ENCODE results near the gene POU2F2.

The POU2F2 gene

DNA sequence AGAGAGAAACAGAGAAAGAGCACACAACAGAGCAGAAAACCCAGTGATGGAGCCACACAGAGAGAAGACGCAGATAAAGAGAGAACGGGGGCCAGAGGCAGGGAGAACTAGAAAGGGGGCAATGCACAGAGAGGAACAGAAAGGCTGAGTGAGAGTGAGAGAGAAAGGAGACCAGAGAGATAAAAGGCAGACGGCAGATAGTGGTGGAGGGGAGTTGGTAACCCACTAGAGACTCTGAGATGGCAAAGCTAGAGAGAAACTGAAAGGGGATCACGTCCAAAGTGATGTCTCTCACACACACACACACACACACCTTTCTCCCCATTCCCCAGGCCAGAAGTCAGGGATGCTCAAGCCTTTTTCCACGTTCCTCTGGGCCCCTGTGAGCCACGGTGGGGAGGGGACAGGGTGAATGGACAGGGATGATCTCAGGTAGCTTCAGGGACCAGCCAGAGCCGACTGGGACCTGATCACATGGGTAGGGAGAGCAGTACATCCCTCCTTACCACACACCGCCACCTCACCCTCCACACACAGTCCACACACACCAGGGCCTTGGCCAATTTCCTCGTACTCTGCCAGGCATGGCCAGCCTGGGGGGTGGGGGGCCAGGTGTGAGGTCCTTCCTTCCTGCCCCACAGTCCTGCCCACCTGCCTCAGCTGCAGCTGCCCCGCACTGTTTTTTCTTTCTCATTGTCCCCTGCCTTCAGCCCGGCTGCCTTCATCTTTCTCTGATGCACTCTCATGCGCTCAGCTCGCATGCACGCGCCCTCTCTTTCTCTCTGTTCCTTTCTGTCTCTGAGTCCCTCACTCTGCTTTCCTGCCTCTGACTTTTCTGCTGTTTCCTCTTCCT, 22.5 kb upstream of the POU2F2 start:
- DNase-seq (ENCODE audit: low spot score): peak; percentile 38

DNA sequence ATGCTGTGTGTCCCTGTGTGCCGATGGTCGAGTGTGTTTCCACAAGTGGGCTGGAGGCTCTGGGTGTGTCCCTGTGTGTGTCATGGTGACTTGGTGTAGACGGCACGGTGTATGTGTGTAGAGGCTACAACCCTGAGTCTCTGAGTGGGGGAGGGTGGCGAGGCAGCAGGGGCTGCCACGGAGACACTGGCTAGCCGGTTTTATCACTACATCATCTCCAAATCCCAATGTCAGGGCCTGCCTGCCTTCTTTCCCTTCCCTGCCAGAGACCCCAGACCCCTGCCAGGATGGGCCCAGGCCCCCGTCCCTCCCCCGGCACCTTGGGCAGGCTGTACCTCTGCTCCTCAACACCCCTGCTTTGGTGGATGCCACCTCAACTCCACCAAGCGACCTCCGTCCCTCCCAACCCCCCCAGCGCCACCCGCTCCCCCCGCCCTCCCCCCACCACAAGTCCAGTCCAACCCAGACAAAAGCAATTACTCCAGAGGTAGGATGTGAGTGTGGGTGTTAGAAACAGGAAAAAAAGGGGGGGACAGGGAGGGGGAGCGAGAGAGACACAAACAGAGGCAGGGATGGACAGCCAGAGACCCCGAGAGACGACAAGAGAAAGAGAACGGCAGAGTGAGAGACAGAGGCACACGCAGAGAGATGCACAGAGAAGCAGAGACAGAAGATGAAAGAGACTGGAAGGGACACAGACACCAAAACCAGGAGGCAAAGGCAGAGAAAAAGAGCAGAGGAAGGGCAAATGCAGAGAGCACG, 21.6 kb upstream of the POU2F2 start:
- no peak for DNase-seq (ENCODE audit: low spot score)

DNA sequence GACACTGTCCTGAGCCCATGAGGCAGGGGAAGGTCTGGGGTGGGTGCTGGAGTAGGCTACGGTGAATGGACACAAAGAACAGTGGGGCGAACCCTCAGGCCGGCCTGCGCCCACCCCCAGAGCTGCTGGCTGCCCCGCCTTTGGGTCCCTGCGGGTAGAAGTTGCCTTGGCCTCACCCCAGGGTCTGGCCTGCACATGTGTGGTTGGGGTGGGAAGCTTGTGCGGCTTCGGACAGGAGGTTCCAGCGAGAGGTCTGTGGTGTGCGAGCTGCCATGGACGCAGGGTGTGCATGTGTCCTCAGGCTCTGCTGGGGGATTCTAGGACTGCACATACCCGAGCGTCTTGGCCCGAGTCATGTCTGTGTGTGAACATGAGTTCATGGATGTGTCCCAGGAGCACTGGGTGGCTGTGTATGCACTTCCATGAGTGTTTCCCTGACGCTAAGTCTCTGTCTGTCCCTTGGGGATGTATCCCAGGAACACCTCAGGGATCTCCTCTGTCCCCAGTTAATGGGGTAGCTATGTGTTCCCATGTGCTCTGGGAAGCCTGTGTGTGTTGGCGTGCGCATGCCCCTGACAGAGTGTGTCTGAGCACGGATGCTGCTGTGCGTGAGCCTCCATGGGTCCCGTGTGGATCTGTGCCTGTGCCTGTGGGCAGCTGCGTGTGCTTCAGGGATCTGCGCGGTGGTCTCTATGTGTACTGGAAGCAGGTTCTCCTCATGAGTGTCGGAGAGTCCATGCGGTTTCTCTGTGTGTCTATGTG, 20.8 kb upstream of the POU2F2 start:
- DNase-seq (ENCODE audit: low spot score): no peak

DNA sequence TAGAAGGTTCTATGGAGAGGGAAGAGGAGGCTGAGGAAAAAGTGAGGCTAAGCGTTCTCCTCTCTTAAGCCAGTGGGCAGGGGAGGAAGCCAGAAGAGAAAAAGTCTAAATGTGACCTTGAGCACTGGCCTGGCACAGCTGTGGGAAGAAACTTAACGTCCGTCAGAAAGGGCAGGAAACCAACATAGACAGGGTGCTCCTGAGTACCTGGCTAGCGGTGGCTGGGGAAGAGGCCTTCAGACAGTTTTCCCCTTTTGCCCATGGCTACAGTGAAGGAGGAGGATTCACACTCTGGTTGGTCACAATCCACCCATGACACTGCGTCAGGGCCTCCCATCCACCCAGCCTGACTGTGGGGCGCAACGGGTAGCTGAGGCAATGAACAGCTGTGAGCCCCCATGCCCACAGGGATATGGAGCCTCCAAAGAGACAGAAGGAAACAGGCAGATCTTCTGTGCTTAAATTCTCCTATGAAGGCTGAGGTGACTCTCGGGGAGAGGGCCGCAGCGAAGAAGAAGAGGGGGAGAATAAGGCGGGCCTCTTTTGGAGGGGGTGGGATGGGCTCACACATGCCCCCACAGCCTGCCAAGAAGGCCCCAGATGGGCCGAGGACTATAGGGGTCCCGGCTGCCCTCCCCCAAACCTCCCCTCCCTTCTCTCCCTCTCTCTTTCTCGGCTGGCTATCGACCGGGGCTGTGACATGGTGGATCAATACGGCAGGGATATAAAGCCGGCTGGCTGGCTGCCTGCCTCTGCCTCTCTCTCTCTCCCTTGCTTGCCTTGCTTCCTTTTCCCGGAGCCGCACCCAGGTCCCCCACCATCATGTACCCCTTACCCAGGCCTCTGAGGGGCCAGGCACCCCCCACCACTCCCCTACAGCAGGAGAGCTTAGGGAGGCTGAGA, 19.8 kb upstream of the POU2F2 start:
- DNase-seq (ENCODE audit: low spot score): no peak

DNA sequence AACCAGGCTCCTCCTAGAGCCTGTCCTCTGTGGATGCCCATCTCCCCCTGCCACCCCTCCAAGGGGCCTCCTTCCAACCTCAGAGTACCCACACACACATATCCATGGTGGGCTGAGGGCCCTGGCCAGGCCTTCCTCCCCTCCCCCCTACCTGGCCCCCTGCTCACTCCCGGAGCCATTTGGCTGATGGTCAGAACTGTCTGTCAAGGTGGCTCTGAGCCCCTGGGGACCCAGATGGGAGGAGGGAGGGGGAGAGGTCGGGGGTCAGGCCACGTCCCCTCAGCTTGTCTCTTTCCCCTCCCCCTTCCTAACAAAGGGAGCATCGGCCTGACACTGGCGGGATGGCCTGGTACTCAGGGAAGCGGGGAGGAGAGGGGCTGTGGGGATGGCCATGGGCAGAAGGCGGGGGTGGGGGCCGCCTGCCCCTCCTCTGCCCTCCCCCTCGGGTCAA, 18.7 kb upstream of the POU2F2 start:
- no peak for DNase-seq (ENCODE audit: low spot score)

DNA sequence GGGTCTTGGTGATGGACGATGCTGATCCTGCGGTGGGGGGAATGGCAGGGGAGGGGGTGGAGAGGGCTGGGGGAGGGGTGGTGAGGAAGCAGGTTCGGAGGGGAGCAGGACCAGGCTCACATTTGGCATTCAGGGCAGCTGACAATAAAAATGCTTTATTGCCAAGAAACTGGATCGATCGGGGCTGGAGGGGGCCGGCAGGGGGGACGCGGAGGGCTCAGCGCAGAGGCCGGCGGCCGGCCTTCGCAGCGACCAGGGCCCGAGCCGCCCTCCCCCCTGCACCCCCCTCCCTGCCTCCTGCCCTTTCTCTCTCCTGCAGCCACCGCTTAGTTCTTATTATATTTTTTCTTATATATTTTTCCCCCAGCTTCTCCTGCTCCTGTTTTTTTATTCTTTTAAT, 18.1 kb upstream of the POU2F2 start:
- DNase-seq (ENCODE audit: low spot score): no peak

DNA sequence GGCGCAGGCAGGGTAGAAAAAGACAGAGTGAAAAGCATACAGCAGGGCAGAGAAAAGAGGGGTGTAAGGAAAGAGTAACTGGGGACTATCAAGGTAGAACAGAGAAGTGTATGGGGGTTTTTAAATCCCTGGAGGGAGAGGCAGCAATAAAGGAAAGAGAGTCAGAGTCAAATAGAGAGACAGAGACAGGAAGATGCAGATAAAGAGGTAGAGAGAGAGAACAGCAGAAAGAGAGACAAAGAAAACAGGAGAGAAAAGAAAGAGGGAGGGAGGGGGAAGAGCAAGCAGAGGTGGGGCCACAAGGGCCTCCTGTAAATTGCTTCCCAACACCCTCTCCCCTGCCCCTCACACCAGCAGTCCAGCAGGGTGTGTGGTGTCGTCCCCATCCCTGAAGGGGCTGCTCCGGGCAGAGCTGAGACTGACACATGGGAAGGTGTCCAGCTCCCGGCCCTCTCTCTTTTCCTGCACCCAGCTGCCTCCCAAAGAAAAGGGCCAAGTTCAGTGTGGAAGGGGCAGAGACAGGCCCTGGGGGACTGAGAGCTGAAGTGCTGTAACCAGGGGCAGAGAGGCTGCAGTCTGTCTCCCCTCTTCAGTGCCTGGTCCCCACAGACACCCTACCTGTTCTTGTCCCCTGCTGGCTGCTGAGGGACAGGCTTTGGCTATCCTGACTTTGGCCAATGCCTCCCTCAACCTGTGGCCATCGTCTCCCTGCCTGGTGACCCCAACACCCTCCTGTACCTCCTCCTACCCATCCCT, 17.4 kb upstream of the POU2F2 start:
- DNase-seq (ENCODE audit: low spot score): no peak

DNA sequence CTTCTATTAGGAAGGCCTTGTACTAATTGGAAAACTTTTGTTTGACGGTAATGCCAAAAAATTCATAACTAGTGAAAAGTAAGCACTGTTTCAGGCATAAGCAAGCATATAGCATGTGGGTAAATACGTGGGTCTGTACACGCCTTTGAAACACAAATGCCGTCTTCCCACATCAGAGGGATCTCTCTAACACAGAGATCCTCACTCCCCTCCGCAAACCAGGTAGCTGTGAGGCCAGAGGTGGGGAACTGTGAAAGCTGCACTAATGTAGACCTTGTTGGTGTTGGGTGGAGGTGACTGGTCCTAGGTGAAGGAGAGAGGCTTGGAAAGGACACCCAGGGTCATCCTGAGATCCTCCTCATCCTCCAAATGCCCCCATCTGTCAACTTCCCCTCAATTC, 16.0 kb upstream of the POU2F2 start:
- no peak for DNase-seq (ENCODE audit: low spot score)

DNA sequence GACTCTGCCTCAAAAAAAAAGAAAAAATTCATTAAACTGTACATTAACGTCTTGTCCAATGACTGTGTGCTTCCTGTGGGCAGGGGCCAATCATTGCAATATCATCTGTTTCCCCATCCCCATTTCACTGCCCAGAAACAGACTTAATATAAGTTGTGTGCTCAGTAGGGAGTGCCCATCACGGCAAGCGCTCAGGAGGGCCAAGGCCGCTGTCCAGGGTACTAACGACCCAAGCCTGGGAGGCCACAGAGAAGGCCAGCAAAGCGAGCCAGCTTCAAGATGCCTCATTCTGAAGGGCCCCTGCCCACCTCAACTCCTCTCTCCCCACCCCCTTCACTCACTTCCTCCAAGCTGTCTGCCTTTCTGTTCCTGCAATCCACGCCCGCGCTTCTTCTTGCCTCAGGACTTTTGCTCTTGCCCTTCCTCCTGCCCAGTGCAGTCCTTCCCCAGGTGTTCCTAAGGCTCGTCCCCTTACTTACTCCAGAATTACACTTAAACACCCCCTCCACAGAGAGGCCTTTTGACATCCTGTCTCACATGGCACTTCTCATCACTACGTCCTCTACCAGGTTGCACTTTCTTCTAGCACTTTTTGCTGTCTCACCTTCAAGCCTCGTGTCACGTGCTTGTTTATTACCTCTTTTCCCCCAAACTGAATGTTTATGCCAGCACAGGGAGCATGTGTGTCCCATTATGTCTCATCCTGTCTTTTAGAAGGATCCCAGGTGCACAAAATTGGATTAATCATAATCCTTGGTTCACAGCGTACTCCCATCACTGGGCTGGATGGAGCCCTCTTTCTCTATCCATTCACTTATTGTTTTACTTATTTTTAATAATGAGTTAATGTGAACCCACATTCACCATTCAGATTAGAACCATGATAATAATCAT, 11.3 kb upstream of the POU2F2 start:
- DNase-seq (ENCODE audit: low spot score): no peak

DNA sequence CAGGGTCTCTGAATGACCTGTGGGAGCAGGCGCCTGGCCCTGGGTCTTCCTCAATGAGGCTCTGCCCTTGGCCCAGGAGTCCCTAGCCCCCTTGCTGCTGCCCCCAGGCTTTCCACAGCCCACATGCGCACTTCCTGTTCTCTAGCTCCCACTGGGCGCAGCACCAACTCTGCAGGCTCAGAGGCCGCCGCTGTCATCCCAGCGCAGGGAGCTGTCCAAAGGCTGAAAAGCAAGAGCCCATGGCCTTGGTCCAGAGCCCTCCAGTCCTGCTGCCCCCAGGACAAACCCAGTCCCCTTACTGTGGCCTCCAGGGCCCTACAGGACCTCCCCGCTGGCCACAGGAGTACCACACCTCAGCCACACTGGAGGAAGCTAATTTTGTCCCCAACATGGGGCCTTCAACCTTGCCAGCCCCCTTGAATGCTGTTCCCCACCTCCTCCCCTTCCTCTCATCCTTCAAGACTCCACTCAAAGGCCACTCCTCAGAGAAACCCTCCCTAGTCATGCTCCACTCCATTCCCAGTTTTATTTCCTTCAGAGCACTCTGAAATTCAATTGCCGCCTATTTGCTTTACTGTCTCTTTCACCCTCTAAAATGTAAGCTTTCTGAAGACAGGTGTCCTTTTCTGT, 8.0 kb upstream of the POU2F2 start:
- DNase-seq (ENCODE audit: low spot score): peak; percentile 40

DNA sequence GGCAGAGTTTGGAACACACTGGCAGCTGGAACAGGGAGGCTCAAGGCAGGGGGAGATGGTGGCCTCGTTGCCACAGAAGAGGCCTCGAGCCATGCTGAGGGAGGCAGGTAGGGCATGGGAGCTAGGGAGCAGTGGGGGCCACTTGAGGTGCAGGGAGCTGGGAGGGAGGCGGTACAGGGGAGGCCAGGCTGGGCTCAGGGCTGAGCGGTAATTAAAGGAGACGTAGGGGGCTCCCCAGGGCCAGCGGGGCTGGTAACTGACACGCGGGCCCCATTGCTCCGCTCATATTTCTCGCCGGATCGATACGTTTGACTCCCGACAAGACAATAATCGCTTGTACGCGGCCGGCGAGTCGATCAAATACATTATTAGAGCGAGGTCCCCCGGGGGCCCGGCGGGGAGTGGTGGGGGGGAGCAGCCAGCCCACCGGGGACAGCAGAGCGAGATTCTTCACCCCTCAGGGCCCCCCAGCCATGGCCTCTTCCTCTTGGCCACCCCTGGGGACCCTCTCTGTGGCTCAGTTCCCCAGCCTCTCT, 2.4 kb upstream of the POU2F2 start:
- DNase-seq (ENCODE audit: low spot score): no peak

DNA sequence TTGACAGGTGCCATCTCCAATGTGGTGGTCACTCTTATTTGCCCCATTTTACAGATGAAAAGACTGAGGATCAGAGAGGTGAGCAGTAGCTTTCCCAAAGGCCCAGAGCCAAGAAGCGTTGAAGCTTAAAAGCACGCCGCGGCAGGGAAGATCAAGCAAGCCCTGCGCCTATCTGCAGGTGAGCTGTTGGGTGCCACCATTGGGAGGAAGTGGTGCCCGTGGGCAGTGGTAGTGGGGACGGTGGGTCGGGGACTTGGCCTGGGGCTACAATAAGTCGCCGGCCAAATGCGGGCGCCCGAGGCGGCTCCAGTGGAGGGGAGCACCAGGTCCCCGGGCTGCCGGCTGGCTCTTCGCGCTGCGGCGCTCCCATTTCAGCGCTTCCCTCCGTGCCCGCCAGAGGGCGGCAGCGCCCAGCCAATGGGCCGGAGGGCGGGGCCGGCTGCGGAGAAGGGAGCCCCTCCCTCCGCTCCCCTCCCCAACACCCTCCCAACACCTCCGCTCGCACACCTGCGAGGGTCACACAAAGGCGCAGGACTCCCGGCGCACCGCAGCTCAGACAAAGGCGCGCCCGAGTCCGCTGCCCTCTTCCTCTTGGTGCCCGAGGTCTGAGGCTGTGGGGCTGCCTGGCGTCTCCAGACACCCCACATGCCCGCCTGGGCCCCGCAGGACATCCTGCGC, 744 bp upstream of the POU2F2 start:
- peak; percentile 86 for DNase-seq (ENCODE audit: low spot score)

DNA sequence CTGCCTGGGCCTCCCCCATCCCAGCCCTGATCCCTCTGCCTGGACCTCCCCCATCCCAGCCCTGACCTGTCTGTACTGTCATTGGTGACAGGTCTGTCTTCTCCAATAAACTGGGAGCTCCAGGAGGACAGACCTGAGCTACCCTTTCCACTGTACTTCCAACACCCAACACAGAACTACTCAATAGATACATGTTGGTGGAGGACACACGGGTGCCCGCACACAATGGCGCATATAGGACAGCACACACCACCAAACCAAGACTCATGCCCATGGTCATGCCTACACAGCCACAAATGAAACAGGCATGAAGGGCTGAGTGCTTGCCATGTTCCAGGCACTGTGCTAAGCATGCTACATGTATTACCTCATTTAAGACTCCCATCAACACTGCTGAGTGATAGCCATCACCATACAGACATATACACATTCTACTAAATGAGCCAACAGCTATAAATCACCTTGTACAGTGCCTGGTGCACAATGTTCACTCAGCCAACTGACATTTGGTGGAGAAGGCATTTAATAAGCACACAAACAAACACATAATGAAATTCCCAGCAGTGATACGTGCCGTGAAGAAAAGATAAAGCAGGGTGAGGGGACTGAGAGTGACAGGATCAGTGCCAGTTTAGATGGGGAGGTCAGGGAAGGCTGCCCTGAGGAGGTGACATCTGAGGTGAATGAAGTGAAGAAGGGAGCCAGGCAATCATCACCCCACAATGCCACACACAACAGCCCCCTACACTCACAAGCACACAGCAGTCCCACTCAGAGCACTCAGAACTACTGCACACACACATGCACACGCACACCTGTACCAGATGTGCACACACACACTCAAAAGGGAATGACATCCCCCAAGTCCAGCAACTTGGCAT, 857 bp downstream of the POU2F2 start:
- peak; percentile 53 for DNase-seq (ENCODE audit: low spot score)

DNA sequence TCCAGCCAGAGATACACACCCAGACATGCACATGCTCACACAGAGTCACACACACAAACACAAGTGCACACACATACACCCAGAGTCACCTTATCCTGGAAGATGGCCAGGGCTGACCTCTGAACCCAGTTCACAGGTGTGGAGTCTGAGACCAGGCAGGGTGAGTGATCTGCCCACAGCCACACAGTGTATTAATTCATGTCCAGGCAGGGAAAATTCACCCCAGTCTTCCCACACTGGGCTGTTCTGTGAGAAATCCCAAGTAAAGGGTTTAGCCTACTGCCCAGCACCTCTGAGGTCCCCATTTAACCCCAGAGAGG, 2.0 kb downstream of the POU2F2 start:
- DNase-seq (ENCODE audit: low spot score): no peak

DNA sequence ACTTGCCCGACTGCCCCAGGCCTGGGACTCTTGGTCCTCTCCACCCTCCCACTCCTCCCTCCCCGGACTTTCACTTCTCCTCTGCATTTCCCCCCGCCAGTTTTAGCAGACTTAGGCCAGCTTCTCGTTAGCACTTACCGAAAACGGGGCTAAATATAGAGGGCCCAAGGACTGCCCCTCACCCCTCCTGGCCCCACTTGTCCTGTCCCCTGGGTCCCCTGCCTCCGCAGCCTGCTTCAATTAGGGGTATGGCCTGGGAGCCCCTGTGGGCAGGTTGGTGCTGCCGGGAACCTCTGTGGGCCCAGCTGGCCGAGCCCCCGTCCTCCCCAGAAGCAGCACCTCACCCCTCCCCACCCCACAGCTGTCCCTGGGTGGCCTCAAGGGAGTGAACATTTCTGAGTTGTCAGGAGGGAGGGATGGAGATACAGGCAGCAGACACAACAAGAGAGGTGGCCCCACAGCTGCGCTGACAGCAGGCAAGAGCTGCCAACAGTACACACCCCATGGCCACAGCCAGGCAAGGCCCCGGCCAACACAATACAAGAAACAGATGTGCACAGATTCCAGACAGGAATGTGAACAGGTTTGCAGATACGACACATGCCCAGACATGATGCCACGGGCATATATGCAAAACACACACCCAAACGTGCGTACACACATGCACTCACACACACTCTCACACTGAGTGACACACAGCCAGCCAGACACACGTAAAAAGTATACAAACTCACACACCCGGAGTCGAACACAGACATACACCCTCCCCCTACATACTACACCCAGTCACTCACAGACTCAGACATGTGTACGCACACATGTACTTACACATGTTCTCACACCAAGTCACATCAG, 2.6 kb downstream of the POU2F2 start:
- DNase-seq (ENCODE audit: low spot score): peak; percentile 96

DNA sequence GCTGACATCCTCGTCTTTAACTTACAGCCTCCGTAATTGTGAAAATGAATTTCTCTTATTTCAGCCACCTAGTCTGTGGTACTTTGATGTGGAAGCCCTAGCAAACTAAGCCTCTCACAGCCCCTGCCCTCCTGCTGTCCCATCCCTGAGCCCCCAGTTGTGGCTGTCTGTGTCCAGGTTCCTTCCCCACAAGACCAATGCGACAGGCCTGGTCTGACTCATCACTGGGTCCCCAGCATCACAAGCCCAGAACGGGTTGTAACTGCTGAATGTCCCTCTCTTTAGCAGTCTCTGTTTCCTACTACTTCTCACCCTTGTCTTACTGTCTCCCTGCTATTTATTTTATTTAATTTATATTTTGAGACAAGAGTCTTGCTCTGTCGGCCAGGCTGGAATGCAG, 5.7 kb downstream of the POU2F2 start:
- DNase-seq (ENCODE audit: low spot score): no peak

DNA sequence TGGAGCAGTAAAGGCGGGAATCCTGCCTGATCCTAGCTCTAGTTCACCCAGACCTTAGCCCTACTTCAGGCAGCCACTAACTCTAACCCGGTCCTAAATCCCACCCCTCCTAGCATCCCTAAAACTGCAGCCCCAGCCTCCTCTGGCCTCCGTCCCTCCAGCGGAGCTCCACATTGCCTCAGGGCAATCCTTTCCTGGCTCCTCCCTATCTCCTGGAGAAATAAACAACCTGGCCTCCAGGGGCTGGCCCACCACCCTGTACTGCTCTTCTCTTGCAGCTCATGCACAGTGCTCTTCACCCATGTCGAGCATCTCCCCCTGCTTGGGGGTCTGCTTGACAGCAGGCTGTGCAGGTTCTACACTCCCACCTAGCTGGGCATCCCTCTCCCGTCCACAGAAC, 6.7 kb downstream of the POU2F2 start:
- DNase-seq (ENCODE audit: low spot score): no peak

Data from NAMALWA (cell line).